Islet precursor cell (in vitro differentiated cells): ENCODE results near the gene NCAPH2.

Experiments used
- DNase-seq: peaks from one replicate; pipeline ENCODE4 v3.0.0-alpha.2; 2018

Gene NCAPH2

DNA sequence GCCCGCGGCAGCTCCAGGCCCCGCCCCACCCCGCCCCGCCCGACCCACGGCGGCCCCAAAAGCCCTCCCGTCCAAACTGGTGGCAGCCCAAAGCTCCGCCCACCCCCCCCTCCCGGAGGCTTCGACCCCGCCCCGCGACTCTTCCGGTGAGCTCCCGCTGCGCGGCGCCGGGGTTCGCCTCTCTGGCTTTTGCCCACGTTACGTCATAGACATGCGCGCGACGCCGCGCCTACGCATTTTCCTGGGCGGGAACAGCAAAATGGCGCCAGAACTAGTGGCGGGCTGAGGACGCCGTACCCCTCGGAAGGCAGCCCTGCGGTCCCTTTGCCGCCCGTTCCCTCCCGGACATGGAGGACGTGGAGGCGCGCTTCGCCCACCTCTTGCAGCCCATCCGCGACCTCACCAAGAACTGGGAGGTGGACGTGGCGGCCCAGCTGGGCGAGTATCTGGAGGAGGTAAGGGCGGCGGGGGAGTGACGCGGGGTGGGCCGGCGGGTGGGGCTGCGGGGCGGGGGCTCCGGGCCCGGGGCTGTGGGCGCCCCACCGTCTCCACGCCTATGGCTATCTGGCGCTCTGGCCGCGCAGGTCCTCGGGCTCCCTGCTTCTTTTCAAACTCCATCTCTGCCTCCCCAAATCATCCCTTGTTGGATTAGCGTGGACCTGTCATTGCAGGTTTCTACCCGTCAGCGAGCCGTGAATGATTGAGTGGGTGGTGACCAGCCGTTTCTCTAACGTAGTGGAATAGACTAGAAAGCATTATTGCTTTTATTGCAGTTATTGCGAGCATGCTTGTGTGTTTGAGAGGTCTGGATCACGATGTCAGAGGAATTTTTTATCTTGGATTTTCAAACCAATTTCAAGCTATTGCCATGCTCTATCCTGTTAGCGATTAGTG lies at the start of gene NCAPH2:
TSS of gene NCAPH2 (plus strand) at position 234 of the 894 bp plus-strand sequence. CDS start at position 348, 114 bp downstream.
- DNase-seq, result peak; percentile 98

GRCh38 chr22:50459016-50459415 lies 49.0 kb upstream of the NCAPH2 start:
- DNase-seq, result no peak

DNA sequence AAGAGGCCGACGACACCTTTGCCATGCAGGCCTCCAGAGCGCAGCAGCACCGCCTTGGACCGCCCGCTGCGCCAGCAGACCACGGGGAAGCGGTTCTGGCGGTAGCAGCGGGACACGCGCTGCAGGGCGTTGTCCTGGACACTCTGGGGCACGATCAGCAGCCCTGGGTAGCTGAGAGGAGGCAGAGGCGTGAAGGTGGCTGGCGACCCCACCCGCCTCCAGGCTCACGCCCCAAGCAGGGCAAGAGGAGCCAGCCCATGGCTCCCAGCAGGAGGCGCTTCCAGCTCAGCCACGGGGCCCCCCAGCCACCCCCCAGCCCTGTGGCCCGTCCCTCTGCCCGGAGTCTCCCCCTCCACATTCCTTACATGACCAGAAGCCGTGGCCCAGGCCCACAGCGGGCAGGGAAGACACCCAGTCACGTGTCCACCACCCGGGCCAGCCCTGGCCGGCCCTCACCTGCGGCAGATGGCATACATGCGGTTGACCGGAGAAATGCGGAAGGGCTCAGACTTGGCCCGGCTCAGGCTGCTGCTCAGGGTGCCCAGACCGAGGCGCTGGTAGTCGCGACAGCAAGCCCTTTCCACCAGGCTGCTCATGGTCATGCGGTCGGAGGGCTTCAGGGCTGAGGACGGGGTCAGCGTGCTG lies 48.4 kb upstream of the NCAPH2 start:
- no peak for DNase-seq

- no peak for DNase-seq
Measured at GRCh38 chr22:50460938-50461337, 47.1 kb upstream of the NCAPH2 start.

DNA sequence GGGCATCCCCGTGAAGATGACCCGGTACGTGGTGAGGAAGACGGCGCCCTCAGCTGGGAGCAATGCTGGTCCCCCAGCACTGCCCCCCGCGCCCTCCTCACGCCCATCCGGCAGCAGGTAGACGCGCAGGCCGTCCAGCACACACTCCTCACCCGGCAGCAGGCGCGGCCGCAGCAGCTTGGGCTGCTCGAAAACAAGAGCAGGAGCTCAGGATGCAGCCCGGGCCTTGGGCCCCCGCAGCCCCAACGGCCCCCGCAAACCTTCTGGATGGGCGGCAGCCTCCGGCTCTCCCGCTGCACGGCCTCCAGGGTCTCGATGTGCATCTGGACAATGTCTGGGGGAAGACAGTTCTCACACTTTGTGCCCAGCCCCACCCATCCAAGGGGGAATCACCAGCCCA lies 46.5 kb upstream of the NCAPH2 start:
- no peak for DNase-seq

DNA sequence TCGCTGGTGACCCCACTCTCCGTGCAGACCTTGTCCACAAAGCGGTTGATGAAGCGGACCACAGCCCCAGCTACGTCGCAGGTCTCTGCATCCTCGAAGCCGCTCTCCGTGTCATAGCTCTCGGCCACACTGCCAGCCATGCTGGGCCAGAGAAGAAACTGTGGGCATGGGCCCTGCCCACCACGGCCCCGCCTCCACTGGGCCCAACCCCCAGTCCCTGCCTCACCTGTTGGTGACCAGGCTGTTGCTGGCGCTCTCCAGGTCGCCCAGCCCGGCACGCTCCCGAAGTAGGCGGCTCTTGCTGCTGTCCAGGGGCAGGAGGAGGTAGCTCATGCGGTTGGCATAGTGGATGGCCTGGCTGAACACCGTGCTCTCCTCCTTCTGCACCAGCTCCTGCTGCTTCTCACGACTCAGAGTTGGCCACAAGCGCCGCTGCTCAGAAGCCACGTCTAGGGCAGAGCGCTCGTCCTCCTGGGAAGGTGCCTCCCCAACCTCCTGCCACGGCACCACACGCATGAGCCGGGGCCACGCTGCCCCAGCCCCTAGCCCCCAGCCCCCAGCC lies 46.0 kb upstream of the NCAPH2 start:
- no peak for DNase-seq

GRCh38 chr22:50463188-50463900 lies 44.7 kb upstream of the NCAPH2 start:
- DNase-seq, result no peak

GRCh38 chr22:50464451-50464850 lies 43.6 kb upstream of the NCAPH2 start:
- no peak for DNase-seq

- DNase-seq, result no peak
Measured at GRCh38 chr22:50465066-50465930, 42.7 kb upstream of the NCAPH2 start.

DNA sequence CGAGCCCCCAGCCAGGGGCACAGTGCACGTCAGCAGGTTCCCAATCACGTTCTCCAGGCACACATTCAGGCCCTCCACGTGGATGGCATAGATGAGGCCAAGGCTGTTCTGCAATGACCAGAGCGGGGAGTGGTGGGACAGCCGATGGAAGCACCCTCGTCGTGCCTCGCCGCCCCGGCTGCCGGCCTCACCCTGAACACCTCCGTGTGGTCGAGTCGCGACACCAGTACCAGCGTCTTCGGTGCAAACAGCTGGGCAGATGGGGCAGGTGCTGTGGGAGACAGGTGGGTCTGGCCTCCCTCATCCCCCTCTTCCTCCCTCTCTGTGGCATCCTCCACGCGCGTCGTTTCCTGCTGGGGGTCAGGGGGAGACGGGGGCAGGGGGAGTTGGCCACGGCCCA lies 40.7 kb upstream of the NCAPH2 start:
- no peak for DNase-seq

GRCh38 chr22:50467773-50468440 lies 40.1 kb upstream of the NCAPH2 start:
- DNase-seq, result no peak

DNA sequence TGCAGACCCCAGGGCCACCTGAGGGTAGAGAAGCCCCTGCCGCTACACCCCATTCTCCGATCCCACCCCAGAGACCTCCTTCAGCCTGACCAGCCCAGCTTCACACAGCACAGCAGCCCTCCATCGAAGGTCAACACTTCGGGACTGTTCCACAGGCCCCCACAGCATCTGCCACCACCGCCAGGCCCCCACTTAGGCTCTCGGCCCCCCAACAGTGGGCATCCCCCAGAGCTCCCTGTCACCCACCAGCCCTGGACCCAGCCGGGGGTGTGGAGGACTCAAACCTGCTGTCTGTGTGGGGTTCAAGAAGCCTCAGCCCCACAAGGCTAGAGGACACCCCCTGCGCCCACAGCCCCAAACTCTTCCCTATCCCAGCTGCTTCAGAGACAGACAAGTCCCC lies 39.4 kb upstream of the NCAPH2 start:
- DNase-seq, result no peak

DNA sequence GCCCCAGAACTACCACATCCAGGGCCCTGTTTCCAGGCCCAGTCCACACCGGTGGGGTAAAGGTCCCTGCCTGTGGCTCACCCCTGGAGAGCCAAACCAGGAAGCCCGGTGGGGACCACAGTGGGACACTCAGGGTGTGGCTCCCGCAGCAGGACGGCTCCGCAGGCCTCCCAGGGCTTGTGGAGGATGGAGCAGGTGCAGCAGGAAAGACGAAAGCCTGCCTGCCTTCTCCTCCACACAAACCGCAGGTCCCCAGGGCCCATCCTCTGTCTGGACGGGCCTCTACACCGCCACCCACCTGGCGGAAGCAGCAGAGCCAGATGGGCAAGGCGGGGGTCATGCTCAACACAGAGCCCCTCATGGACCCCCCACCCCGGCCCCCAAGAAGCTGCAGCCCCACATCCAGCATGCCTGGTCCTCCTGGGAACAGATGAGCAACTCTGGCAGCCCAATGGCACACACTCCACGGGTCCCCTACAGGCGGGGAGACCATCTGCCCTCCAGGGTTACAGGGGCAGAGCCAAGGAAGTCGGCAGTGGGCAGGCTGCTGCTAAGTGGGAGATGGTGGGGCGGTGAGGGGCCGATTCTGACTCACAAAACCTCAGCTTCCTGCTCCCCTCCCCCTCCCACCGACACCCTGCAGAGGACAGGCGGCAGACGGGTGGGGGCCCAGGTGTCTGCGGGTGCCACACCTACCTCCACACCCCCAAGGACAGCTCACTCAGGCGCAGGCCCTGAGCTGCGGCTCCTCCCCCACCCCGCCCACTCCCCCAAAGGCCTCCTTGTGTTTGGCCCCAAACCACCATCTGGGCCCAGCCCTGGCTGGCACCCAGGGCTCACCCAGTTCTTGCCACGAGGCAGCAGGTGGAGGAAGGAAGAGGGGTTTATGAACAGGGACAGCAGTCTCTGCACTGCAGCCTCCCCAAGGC lies 38.4 kb upstream of the NCAPH2 start:
- no peak for DNase-seq

- no peak for DNase-seq
Measured at GRCh38 chr22:50470491-50470890, 37.5 kb upstream of the NCAPH2 start.

DNA sequence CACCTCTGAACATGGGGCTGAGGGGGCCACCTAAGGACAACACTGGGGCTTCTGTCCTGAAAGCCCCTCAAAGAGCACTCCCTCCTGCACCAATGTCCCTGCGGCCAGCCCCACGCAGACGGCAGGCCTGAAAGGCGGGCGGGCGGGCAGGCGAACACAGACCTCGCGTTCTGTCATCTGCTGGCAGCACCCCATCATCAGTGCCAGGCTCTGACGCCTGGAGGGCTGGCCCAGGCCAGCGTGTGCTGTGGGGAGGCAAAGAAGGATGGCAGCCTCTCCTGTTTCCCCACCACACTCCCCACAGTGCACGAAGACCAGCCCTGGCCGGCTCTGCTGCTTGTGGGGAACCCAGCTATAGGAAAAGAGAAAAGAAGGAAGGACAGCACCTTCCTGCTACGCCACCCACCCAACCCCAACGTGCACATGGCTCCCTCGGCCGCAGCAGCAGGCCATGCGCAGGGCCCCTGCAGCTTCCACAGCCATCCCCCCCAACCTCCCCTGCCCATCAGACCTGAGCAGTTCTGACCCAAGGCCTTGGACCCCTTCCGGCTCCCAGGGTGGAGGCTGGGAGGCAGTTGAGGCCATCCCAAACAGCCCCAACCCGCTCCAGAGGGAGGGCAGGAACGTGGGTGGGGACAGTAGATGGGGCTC lies 36.7 kb upstream of the NCAPH2 start:
- no peak for DNase-seq

GRCh38 chr22:50471962-50472361 lies 36.1 kb upstream of the NCAPH2 start:
- no peak for DNase-seq

GRCh38 chr22:50473088-50473487 lies 34.9 kb upstream of the NCAPH2 start:
- DNase-seq, result no peak

DNA sequence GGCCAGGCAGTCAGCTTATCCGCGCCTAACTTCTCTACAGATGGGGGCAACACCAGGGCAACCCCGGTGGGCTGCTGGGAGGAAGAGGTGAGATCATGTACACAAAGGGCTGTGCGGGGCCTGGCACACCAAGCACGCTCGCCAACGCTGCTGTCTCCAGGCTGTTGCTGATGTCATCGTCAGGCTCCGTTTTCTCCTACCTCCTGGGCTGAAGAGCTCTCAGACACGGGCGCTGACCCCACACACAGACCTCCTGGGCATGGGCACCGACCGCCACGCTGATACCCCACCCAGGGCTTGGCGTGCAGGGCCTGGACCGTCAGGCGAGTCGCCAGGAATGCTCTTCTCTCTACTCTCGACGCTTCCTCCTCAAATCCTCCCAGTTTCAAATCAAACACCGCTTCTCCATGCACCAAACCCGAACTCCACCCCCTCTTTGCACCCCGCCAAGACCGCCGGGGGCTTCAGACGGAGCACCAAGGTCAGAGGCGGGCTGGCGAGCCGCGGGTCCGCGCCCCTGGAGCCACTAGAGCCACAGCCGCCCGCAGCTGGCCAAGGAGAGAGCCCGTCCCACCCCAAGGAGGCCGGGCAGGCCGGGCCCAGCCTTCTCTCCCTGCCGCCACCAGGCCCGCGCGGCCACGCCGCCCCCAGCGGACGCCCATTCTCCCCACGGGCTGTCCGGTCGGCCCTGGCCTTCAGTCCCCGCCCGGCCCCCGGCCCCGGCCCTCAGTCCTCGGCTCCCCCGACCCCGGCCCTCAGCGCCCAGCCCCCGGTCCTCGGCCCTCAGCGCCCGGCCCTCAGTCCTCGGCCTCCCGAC lies 34.0 kb upstream of the NCAPH2 start:
- DNase-seq, result no peak
